Liver (tissue), 2 donors: ENCODE data around the gene RIOX2.

Source experiments
- TF ChIP-seq, protein P1 (sequence below): fragments of 150-350 bp; IDR thresholded peaks from 2 replicates; pipeline ENCODE4 v1.5.1; 2017; ENCODE audit warnings: improper control_type of control experiment, low read depth, low read length; ENCODE audit not compliant: missing input control
- TF ChIP-seq, protein P2 (sequence below): IDR thresholded peaks from 2 replicates; pipeline ENCODE4 v1.6.1; 2016; ENCODE audit warnings: antibody characterized with exemption
- TF ChIP-seq, protein P3 (sequence below): IDR thresholded peaks from 2 replicates; pipeline ENCODE4 v1.6.1; 2016; ENCODE audit warnings: antibody characterized with exemption
- donor health status: healthy.

DNA sequence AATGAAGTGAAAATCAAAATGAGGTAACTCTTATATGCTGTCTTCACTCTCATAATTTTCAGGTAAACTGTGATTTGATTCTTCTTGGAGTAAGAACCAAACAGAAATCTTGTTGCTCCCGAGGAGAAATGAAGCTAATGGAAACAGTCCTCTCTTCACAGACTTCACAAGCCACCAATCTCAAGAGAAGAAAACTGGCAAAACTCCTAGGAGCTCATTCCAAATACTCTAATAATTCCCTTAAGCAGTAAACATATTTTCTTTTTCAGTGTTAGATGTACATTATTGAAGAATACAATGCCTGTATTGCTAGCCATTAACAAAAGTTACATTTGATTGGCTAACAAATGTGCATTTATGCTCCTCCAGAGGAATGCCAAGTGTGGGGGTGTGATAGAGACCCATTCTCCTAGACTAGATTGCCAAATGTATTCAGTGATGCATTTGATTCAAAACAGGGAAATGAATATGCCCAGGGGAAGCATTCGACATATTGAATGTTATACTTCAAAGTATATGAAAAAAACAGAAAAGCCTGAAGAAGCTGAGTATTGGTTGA is 11.8 kb upstream of the RIOX2 start:
- TF ChIP-seq, protein P1, sequence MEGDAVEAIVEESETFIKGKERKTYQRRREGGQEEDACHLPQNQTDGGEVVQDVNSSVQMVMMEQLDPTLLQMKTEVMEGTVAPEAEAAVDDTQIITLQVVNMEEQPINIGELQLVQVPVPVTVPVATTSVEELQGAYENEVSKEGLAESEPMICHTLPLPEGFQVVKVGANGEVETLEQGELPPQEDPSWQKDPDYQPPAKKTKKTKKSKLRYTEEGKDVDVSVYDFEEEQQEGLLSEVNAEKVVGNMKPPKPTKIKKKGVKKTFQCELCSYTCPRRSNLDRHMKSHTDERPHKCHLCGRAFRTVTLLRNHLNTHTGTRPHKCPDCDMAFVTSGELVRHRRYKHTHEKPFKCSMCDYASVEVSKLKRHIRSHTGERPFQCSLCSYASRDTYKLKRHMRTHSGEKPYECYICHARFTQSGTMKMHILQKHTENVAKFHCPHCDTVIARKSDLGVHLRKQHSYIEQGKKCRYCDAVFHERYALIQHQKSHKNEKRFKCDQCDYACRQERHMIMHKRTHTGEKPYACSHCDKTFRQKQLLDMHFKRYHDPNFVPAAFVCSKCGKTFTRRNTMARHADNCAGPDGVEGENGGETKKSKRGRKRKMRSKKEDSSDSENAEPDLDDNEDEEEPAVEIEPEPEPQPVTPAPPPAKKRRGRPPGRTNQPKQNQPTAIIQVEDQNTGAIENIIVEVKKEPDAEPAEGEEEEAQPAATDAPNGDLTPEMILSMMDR = no peak
- TF ChIP-seq, protein P2, sequence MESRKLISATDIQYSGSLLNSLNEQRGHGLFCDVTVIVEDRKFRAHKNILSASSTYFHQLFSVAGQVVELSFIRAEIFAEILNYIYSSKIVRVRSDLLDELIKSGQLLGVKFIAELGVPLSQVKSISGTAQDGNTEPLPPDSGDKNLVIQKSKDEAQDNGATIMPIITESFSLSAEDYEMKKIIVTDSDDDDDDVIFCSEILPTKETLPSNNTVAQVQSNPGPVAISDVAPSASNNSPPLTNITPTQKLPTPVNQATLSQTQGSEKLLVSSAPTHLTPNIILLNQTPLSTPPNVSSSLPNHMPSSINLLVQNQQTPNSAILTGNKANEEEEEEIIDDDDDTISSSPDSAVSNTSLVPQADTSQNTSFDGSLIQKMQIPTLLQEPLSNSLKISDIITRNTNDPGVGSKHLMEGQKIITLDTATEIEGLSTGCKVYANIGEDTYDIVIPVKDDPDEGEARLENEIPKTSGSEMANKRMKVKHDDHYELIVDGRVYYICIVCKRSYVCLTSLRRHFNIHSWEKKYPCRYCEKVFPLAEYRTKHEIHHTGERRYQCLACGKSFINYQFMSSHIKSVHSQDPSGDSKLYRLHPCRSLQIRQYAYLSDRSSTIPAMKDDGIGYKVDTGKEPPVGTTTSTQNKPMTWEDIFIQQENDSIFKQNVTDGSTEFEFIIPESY = no peak
- TF ChIP-seq, protein P3, sequence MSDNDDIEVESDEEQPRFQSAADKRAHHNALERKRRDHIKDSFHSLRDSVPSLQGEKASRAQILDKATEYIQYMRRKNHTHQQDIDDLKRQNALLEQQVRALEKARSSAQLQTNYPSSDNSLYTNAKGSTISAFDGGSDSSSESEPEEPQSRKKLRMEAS = no peak
